HL-60 (cell line): ENCODE measurements around the gene KCNC3.

Experiments
- CTCF ChIP-seq: IDR thresholded peaks from one replicate; pipeline ENCODE4 v1.5.1; 2011; ENCODE audit warnings: low read length, control low read depth, inconsistent platforms; ENCODE audit not compliant: insufficient read depth
- GABPA ChIP-seq: IDR thresholded peaks from 2 replicates; pipeline ENCODE4 v1.6.1; 2012; ENCODE audit warnings: low read depth
- POLR2AphosphoS5 ChIP-seq: IDR thresholded peaks from 2 replicates; pipeline ENCODE4 v1.6.1; 2012; ENCODE audit warnings: low read depth
- REST ChIP-seq: IDR thresholded peaks from 2 replicates; pipeline ENCODE4 v1.6.1; 2012; ENCODE audit warnings: low read depth; ENCODE audit not compliant: insufficient replicate concordance
- SPI1 ChIP-seq: IDR thresholded peaks from 2 replicates; pipeline ENCODE4 v1.6.1; 2012; ENCODE audit warnings: low read depth, mild to moderate bottlenecking, borderline replicate concordance

GRCh38 chr19:50293263-50294004 is 35.7 kb downstream of the KCNC3 start:
- TF ChIP-seq POLR2AphosphoS5 (no peak), CTCF (no peak), REST (no peak), SPI1 (no peak), GABPA (no peak)
